HepG2 (cell line): ENCODE measurements around the gene TULP4. TPM values are rescaled to one million over a fixed set of nuclear protein-coding genes. Genes with fewer than 3 reads are reported as not detected.
"Not testable (repeated sequence)": the region's sequence is repeated elsewhere in the genome, so short reads cannot be mapped to it uniquely, and the experiment has no call there.

Experiments used
- ATAC-seq: fragments of 200-7000 bp; cut with Tn5 transposase; 3 replicates; pipeline ENCODE4 v1.9.1; 2020; ENCODE audit warnings: mild to moderate bottlenecking, moderate library complexity
- BruUV-seq: library from RNA; stranded (reverse); fragments of 400-500 nt; replicated peaks from 2 replicates; lab custom pipeline; 2021; lab: Mats Ljungman, UMichigan
- CTCF ChIA-PET: fragments of 300-600 bp; formaldehyde crosslinking; extraction: SDS; loops from one replicate; lab custom pipeline; 2021; ENCODE audit warnings: low total read pairs, inconsistent platforms, low intra/inter-chr PET ratio; lab: Yijun Ruan, JAX
- POLR2A ChIA-PET: fragments of 350-600 bp; sonication (Branson Sonifier 250); formaldehyde crosslinking; loops from one replicate; lab custom pipeline; 2020; ENCODE audit warnings: antibody characterized with exemption, inconsistent platforms; lab: Yijun Ruan, JAX
- DNase-seq: peaks from one replicate; pipeline ENCODE4 v3.0.0-alpha.2; 2015; ENCODE audit warnings: low spot score
- FAIRE-seq: peaks from 3 replicates; lab custom pipeline; 2011; peaks lifted over from hg19 to GRCh38; lab: Jason Lieb, UNC
- H2AFZ ChIP-seq: one replicate; pipeline ENCODE4 v1.6.1; 2011; ENCODE audit warnings: low read length, inconsistent platforms
- H3K27ac ChIP-seq: fragments of 300-600 bp; 3 replicates; pipeline ENCODE4 v1.8.0; 2011; ENCODE audit warnings: mixed run types, mild to moderate bottlenecking, mixed read lengths, low read length, inconsistent platforms; ENCODE audit not compliant: insufficient read depth; ENCODE audit errors: extremely low read length
- H3K27me3 ChIP-seq, 2 experiments: fragments of 200-600 bp in 1 of 2; 2 replicates in 1 of 2; 3 replicates in 1 of 2; pipeline versions ENCODE4 v1.6.0 to v1.8.0; 2011; ENCODE audit warnings: low read length in 2 of 2, mild to moderate bottlenecking in 2 of 2, moderate library complexity in 2 of 2, inconsistent platforms in 1 of 2; ENCODE audit not compliant: insufficient read depth in 2 of 2, control insufficient read depth in 1 of 2
- H3K36me3 ChIP-seq, 2 experiments: fragments of 200-600 bp in 1 of 2; replicated peaks in 1 of 2; 2 replicates in 1 of 2; 3 replicates in 1 of 2; pipeline versions ENCODE4 v1.5.1 to v1.8.0; 2011; ENCODE audit warnings: low read length in 2 of 2, inconsistent platforms in 1 of 2; ENCODE audit not compliant: insufficient read depth in 2 of 2, control insufficient read depth in 1 of 2
- H3K4me1 ChIP-seq: 2 replicates; pipeline ENCODE4 v1.5.1; 2012; ENCODE audit warnings: low read length, inconsistent platforms; ENCODE audit not compliant: insufficient read depth
- H3K4me2 ChIP-seq: 2 replicates; pipeline ENCODE4 v1.6.0; 2011; ENCODE audit warnings: low read depth, low read length, inconsistent platforms
- H3K4me3 ChIP-seq, 3 experiments: fragments of 200-600 bp in 1 of 3; sonication (generic), shearing (Covaris generic) in 1 of 3; replicated peaks in 1 of 3; 2 replicates each; pipeline ENCODE4 v1.5.1; 2011 to 2016; ENCODE audit warnings: low read length in 3 of 3, inconsistent platforms in 2 of 3, low read depth in 2 of 3, mild to moderate bottlenecking in 2 of 3, control low read depth in 1 of 3, mixed read lengths in 1 of 3; ENCODE audit not compliant: insufficient read depth in 1 of 3
- H3K79me2 ChIP-seq: one replicate; pipeline ENCODE4 v1.6.1; 2011; ENCODE audit warnings: low read length, inconsistent platforms; ENCODE audit not compliant: insufficient read depth
- H3K9ac ChIP-seq: 2 replicates; pipeline ENCODE4 v1.6.0; 2011; ENCODE audit warnings: mild to moderate bottlenecking, low read depth, low read length, inconsistent platforms; ENCODE audit not compliant: insufficient read depth
- H3K9me3 ChIP-seq: 2 replicates; pipeline ENCODE4 v1.5.1; 2012; ENCODE audit warnings: mild to moderate bottlenecking, low read length
- H4K20me1 ChIP-seq: 2 replicates; pipeline ENCODE4 v1.6.0; 2011; ENCODE audit warnings: inconsistent platforms, mild to moderate bottlenecking, low read length, moderate library complexity; ENCODE audit not compliant: insufficient read depth
- CREM ChIP-seq, 2 experiments: sonication (generic) in 1 of 2; formaldehyde crosslinking in 1 of 2; IDR thresholded peaks; 2 replicates each; pipeline versions ENCODE4 v1.4.0 to v1.6.1; 2016 to 2020; ENCODE audit warnings: antibody characterized with exemption in 1 of 2, mild to moderate bottlenecking in 1 of 2, missing genetic modification reagents in 1 of 2
- EP300 ChIP-seq, 3 experiments: sonication (generic) in 1 of 3; formaldehyde crosslinking in 1 of 3; IDR thresholded peaks; 2 replicates each; pipeline versions ENCODE4 v1.5.1 to v1.6.1; 2011 to 2020; ENCODE audit warnings: low read depth in 2 of 3, low read length in 2 of 3, borderline replicate concordance in 1 of 3, improper control_type of control experiment in 1 of 3, mild to moderate bottlenecking in 1 of 3, missing genetic modification reagents in 1 of 3, moderate library complexity in 1 of 3
- HDAC1 ChIP-seq: sonication (generic); formaldehyde crosslinking; IDR thresholded peaks from 2 replicates; pipeline ENCODE4 v1.5.1; 2020; ENCODE audit warnings: mild to moderate bottlenecking, missing genetic modification reagents
- HNF4A ChIP-seq: sonication (generic); formaldehyde crosslinking; IDR thresholded peaks from 2 replicates; pipeline ENCODE4 v1.4.0; 2020; ENCODE audit warnings: missing genetic modification reagents
- ISL2 ChIP-seq: sonication (generic); formaldehyde crosslinking; IDR thresholded peaks from 2 replicates; pipeline ENCODE4 v1.5.0; 2020; ENCODE audit warnings: missing genetic modification reagents
- NR2F2 ChIP-seq: IDR thresholded peaks from 2 replicates; pipeline ENCODE4 v1.6.1; 2012; ENCODE audit warnings: low read depth, inconsistent platforms, borderline replicate concordance
- NR2F6 ChIP-seq, 2 experiments: IDR thresholded peaks; 2 replicates each; pipeline ENCODE4 v1.6.1; 2016; ENCODE audit warnings: antibody characterized with exemption in 1 of 2, mild to moderate bottlenecking in 1 of 2
- POGZ ChIP-seq: sonication (generic); formaldehyde crosslinking; IDR thresholded peaks from 2 replicates; pipeline ENCODE4 v1.4.0; 2020; ENCODE audit warnings: mild to moderate bottlenecking, missing genetic modification reagents
- SOX13 ChIP-seq, 3 experiments: fragments of 450-650 bp in 1 of 3; sonication (generic) in 1 of 3; formaldehyde crosslinking in 1 of 3; IDR thresholded peaks in 2 of 3; conservative IDR thresholded peaks in 1 of 3; 2 replicates each; pipeline versions ENCODE4 v1.5.0 to v1.6.1; 2016 to 2020; ENCODE audit warnings: antibody characterized with exemption in 1 of 3, mild to moderate bottlenecking in 1 of 3, missing compliant biosample characterization in 1 of 3, missing genetic modification reagents in 1 of 3, moderate library complexity in 1 of 3
- SOX6 ChIP-seq, 2 experiments: fragments of 450-650 bp in 1 of 2; sonication (generic) in 1 of 2; formaldehyde crosslinking in 1 of 2; IDR thresholded peaks; 2 replicates each; pipeline versions ENCODE4 v1.4.0 to v1.6.1; 2017 to 2020; ENCODE audit warnings: antibody characterized with exemption in 1 of 2, mild to moderate bottlenecking in 1 of 2, missing genetic modification reagents in 1 of 2
- TCF7 ChIP-seq: sonication (generic); IDR thresholded peaks from 2 replicates; pipeline ENCODE4 v1.6.1; 2016; ENCODE audit warnings: antibody characterized with exemption, low read depth
- ZBTB7B ChIP-seq: sonication (generic); formaldehyde crosslinking; IDR thresholded peaks from 2 replicates; pipeline ENCODE4 v1.4.0; 2020; ENCODE audit warnings: missing genetic modification reagents
- ZMYM2 ChIP-seq: sonication (generic); formaldehyde crosslinking; IDR thresholded peaks from 2 replicates; pipeline ENCODE4 v1.8.0; 2022; ENCODE audit warnings: mild to moderate bottlenecking, missing genetic modification reagents
- ZMYM4 ChIP-seq: sonication (generic); formaldehyde crosslinking; IDR thresholded peaks from 2 replicates; pipeline ENCODE4 v1.8.1; 2023; ENCODE audit warnings: mild to moderate bottlenecking, missing genetic modification reagents
- WGBS: methylation state at CpG from one replicate; pipeline ENCODE4 v1.1.6; 2017; ENCODE audit warnings: low lambda C conversion rate; 5-methylcytosine and 5-hydroxymethylcytosine counted together
- in situ Hi-C: cut with HindIII; loops from 2 replicates; pipeline ENCODE4 v1.10.0; 2017; ENCODE audit warnings: low pct_unique_long_range_greater_than_20kb; ENCODE audit not compliant: extremely low pct_ligation_motif_present
- intact Hi-C: fragments of 100-400 bp; cut with micrococcal nuclease; formaldehyde crosslinking; loops from one replicate; pipeline ENCODE4 v1.10.0; 2022; ENCODE audit not compliant: unreplicated experiment
- polyA plus RNA-seq, 8 experiments: library from polyadenylated mRNA; depleted of rRNA in 3 of 8; stranded (reverse) in 7 of 8; unstranded in 1 of 8; fragments of >200 nt; fragmentation: Illumina TruSeq in 4 of 8; extraction: Trizol in 4 of 8; gene quantifications; 2 replicates each; pipeline versions ENCODE4 v1.2.1 to v1.2.3, GENCODE V29; 2011 to 2016; ENCODE audit warnings: low read depth in 4 of 8, missing spikeins in 1 of 8, mixed read lengths in 1 of 8; ENCODE audit not compliant: insufficient read depth in 1 of 8
- total RNA-seq, 5 experiments: library from RNA; depleted of rRNA; stranded (reverse); fragments of >200 nt; fragmentation: Illumina TruSeq; extraction: Trizol; gene quantifications; 2 replicates each; pipeline ENCODE4 v1.2.3, GENCODE V29; 2016; ENCODE audit warnings: low read depth in 1 of 5
- TF ChIP-seq, protein P1 (sequence below): sonication (generic); formaldehyde crosslinking; IDR thresholded peaks from 2 replicates; pipeline ENCODE4 v1.4.0; 2020; ENCODE audit warnings: missing genetic modification reagents

The TULP4 gene
- total and polyA plus RNA-seq, 2 of the 13 experiments (the other 11 are each of a cell fraction or from before 2014, with no cell fraction given) = 21.1 to 122 TPM

- H2AFZ ChIP-seq; in situ Hi-C loops; CTCF ChIA-PET; H4K20me1 ChIP-seq; H3K4me3 ChIP-seq; H3K9me3 ChIP-seq; H3K27me3 ChIP-seq; H3K4me2 ChIP-seq; intact Hi-C loops; POLR2A ChIA-PET; DNase-seq; H3K27ac ChIP-seq; FAIRE-seq; BruUV-seq; ATAC-seq; H3K36me3 ChIP-seq; H3K9ac ChIP-seq; TF ChIP-seq NR2F6 (CRISPR knock-in tag; IDR thresholded peaks at IDR 0.05); EP300 (CRISPR knock-in tag; IDR thresholded peaks at IDR 0.05; ENCODE audit: borderline replicate concordance); SOX6 (IDR thresholded peaks at IDR 0.05); SOX13 (IDR thresholded peaks at IDR 0.05); CREM (CRISPR knock-in tag; IDR thresholded peaks at IDR 0.05): not testable (repeated sequence)
- peaks cover 42% of the 10 kb centered on the region for H3K79me2 ChIP-seq
- peaks cover 52% of the 10 kb centered on the region for H3K4me1 ChIP-seq
- 78% methylated on average over 6 of the region's 6 CpGs for WGBS
- TF ChIP-seq NR2F6 (IDR thresholded peaks at IDR 0.05) (peak; percentile 71; the same call in 1 of the 2 replicates), ISL2 (CRISPR knock-in tag) (0 out of 2 replicates have a peak, but pooled peaks have one; percentile 53), EP300 (IDR thresholded peaks at IDR 0.05; ENCODE audit: low read depth in 2 of 2, low read length in 2 of 2) (peak in 1 of 2 experiments; percentile 9; a peak in 1 of 4 replicates), ZBTB7B (CRISPR knock-in tag) (0 out of 2 replicates have a peak, but pooled peaks have one; percentile 8), NR2F2 (0 out of 2 replicates have a peak, but pooled peaks have one; percentile 51), ZMYM4 (CRISPR knock-in tag) (peak; percentile 17; the same call in 1 of the 2 replicates), ZMYM2 (0 out of 2 replicates have a peak, but pooled peaks have one; percentile 18), SOX6 (CRISPR knock-in tag; IDR thresholded peaks at IDR 0.05) (peak; percentile 50; the same call in 1 of the 2 replicates), POGZ (CRISPR knock-in tag) (peak; percentile 62), TCF7 (peak; percentile 62), SOX13 (CRISPR knock-in tag; conservative IDR thresholded peaks at IDR 0.05 in 1 of 2, IDR thresholded peaks at IDR 0.05 in 1 of 2) (peak in 1 of 2 experiments; percentile 65; a peak in 2 of 4 replicates), HNF4A (CRISPR knock-in tag) (peak; percentile 61), HDAC1 (CRISPR knock-in tag) (0 out of 2 replicates have a peak, but pooled peaks have one; percentile 24), CREM (IDR thresholded peaks at IDR 0.05) (peak; percentile 31; the same call in 1 of the 2 replicates)
- TF ChIP-seq, protein P1, sequence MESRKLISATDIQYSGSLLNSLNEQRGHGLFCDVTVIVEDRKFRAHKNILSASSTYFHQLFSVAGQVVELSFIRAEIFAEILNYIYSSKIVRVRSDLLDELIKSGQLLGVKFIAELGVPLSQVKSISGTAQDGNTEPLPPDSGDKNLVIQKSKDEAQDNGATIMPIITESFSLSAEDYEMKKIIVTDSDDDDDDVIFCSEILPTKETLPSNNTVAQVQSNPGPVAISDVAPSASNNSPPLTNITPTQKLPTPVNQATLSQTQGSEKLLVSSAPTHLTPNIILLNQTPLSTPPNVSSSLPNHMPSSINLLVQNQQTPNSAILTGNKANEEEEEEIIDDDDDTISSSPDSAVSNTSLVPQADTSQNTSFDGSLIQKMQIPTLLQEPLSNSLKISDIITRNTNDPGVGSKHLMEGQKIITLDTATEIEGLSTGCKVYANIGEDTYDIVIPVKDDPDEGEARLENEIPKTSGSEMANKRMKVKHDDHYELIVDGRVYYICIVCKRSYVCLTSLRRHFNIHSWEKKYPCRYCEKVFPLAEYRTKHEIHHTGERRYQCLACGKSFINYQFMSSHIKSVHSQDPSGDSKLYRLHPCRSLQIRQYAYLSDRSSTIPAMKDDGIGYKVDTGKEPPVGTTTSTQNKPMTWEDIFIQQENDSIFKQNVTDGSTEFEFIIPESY (CRISPR knock-in tag) = peak; percentile 39; the same call in 1 of the 2 replicates
These were observed 33.2 kb downstream of the TULP4 start for GRCh38 chr6:158345444-158345843.
